HG02678 (cell line): ENCODE measurements around the gene FGFR4.

Experiments used
- ATAC-seq: cut with Tn5 transposase; IDR thresholded peaks from one replicate; pipeline ENCODE4 v1.9.1; 2021; ENCODE audit warnings: mild to moderate bottlenecking, moderate library complexity; ENCODE audit not compliant: unreplicated experiment

Gene FGFR4

DNA sequence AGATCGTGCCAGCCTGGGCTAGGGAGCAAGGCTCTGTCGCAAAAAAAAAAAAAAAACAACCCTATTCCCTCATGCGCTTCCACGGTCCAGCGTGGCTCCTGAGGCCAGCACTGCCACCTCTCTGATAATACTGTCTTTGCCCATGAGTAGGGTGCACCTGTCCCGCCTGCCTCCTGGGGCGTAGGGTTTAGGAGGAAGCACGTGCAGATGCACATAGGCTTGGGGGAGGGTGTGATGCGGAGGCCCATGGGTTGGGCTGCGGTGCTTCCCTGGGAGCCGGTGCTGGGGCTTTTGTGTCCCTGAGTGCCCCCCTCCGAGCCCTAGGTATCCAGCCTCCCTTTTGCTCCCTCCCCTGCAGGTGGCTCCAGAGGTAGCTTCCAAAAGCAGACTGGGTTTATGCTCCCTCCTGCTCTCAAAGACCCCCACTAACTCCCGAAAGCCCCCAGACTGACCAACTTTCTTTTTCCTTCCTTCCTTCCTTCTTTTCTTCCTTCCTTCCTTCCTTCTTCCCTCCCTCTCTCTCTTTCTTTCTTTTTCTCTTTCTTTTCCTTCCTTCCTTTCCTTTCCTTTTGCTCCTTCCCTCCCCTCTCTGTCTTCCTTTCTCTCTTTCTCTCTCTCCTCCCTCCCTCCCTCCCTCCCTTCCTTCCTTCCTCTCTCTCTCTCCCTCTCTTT lies 12.8 kb downstream of the FGFR4 start:
- ATAC-seq, result no peak

GRCh38 chr5:177100714-177101121 lies 14.0 kb downstream of the FGFR4 start:
- ATAC-seq, result no peak

GRCh38 chr5:177103523-177104253 lies 17.0 kb downstream of the FGFR4 start:
- ATAC-seq, result no peak

DNA sequence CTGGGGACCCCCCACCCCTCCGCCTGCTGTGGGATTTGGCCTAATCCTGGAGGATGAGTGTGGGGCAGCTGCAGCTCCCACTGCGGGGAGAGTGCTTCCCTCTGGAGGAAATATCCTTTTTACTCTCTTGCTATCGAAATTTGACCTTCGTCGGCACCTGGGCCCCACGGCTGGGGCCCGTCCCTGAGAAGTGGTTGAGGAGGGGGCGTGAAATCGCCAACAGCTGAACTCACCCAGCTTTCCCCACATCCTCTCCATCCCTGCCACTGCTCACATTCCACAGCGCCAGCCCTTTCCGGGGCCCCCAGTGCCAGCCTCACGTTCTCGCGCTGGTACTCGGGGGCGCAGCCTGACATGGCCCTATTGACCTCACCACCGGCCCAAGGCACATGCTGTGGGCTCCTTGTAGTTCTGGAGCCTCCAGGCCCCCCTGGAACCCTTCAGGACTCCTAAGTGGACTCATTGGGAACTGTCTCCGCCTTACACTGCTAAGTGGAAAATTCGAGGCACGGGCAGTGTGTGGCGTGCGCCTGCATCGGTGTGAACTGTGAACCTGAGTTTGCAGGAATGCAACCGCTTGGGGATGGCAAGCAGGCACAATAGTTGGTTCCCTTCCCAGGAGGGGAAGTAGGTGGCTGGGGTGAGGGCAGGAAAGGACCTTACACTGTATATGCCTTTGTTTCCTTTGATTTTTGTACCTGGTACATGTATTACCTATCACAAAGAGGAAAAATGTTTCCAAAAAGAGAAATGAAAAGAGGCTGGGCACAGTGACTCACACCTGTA lies 19.2 kb downstream of the FGFR4 start:
- no peak for ATAC-seq

DNA sequence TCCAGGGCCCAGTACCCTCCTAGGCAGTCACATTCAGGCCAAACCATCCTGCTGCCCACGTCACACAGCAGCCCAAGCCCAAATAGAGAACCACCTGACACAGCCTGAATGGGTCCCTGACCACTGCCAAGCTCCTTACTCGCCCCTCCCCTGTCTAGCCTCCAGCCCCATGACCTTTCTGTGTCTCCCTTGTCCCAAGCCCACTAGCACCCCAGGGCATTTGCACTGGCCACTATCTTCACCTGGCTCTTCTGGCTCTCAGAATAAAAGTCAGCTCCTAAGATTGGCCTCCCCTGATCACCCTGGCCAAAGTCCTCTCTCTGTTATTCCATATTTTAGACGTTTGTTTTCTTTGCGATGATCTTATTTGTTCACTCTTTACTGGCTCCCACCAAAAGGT lies 20.4 kb downstream of the FGFR4 start:
- ATAC-seq, result no peak

- ATAC-seq, result no peak
Observed at GRCh38 chr5:177109810-177110209, 23.1 kb downstream of the FGFR4 start.

- no peak for ATAC-seq
Observed at GRCh38 chr5:177111720-177112394, 25.1 kb downstream of the FGFR4 start.

GRCh38 chr5:177112589-177113220 lies 26.0 kb downstream of the FGFR4 start:
- no peak for ATAC-seq

GRCh38 chr5:177113566-177114424 lies 27.1 kb downstream of the FGFR4 start:
- ATAC-seq, result peak; percentile 41

DNA sequence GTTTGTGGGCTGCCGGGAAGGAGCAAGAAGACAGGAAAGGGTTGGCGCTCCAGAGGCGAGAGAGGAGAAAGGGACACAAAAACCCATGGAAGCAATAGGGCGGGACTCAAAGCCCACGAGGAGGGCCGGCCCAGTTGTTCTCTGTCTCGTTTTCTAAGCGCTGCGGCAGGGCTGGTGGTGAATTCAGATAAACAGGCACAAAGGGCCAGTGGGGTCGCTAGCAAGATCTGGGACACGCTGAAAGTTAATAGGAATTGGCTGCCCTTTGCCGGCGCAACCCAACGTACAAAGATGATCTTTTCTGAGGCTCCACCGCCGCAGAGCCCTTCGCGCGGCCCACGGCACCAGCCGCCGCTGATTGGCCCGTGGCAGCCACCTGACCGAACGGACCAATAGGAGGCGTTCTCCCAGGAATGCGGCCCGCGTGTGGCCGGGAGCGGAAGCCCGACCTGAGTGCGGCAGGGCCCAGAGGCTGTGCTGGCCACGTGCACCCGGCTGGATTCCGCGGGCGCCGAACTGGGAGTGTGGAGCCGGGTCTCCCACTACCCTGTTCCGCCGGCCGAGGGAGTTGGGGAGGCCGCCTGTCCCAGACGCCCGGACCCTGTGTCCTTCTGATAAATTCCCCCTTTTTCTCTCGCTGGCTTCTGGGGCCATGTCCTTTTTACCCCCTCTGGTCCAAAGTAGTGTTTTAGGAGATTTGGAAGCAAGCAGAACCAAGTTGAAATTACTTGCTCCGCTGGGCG lies 30.1 kb downstream of the FGFR4 start:
- ATAC-seq, result peak; percentile 89

GRCh38 chr5:177117441-177118045 lies 30.8 kb downstream of the FGFR4 start:
- ATAC-seq, result no peak

- no peak for ATAC-seq
Observed at GRCh38 chr5:177122566-177122965, 35.9 kb downstream of the FGFR4 start.

- no peak for ATAC-seq
Observed at GRCh38 chr5:177123789-177124485, 37.2 kb downstream of the FGFR4 start.

DNA sequence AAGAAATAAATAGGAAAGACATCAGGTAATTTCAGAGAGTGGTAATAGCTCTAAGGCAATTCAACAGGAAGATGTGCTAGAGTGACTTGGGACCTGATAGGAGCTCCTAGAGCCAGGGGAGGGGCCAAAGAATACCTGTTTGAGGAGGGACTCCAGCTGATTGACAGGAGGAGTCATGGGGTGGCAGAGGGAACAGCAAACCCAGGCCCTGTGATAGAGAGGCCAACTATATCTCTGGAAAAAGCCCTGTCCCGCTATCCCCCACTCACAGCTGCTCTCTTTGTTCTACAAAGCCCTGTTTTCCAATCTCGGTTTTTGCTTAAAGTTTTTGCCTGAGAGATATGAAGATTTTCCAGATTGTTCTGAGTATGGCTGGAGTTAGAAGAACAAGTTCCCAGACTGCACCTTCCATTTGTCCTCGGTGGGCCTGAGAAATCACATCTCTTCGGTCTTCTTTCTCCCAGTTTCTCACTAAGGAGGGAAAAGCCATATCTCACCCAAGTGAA lies 37.8 kb downstream of the FGFR4 start:
- ATAC-seq, result no peak

DNA sequence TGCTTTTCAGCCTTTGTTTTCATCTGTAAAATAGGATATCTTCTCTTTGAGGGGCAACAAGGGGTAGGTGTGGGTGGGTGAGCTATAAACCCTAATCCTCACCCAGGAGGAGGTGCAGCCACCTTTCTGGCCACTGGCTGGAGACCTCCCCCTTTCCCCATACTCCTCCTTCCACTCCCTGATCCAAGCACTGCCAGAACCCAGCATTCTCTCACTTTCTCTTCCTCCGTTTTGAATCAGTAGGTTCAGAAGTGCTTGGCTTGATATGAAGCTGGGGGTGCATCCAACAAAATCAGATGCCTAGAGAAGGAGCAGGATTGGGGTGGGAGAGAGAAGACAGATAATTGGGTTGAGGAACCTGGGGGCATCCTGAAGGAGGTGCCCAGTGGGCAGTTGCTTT lies 40.1 kb downstream of the FGFR4 start:
- no peak for ATAC-seq

DNA sequence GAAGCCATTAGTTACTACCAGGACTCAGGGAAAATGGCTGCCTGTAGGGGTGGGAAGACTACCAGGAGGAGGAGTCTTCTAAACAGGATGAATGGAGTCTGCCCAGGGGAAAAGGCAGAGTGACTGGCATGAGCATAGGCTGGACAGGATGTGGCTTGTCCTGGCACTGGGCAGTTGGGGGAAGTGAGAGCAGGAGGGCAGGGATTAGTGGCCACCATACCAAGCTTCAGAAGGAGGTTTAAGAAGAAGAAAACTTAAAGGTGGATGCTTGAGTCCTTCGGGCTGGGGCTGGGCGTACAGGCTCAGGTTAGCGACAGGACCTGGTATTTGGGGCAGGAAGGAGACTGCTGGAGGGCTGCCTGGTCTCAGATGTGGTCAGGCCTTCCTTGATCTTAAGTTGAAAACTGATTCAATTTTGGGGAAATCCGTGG lies 41.9 kb downstream of the FGFR4 start:
- ATAC-seq, result no peak

GRCh38 chr5:177130211-177131018 lies 43.7 kb downstream of the FGFR4 start:
- no peak for ATAC-seq
